ENCODE measurements around the gene SS18L1.

SS18L1 gene

DNA sequence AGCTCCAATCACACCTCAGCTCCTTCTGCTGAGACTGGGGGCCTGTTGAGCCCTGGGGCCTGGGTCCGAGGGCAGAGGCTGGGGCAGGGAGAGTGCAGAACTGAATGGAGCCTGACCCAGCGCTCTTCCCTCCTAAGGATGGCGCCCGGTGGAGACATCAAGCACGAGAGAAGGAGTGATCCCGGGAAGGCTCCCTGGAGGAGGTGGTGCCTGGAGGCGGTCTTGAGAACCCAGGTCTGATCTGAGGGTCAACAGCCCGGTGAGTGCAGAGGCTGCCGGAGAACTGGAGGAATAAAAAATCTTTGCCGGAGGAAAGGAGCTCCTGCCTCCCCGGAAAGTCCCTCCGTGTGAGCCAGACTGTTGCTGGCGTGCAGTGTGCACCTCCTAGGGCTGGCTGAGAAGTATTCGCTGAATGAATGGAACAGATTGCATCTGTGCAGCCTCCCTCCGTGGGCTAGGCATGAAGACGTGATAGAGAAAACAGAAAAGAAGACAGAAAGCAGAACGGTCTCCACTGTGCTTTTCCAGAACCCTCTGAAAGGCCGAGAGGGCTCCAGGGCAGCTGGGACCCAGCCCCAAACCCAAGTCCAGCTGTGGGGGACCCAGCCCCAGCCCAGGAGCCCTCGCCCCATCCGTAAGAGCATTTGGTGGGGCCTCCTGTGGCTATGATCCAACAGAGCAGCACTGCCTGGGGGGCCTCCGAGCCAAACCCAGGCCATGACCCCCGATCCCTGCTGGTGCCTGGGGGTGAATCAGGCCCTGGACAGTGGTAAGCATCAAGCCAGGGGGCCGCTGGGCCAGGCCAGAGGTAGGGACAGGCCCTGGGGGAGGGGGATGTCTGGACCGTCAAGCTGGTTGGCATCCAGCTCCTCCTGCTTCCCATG lies 83.4 kb downstream of the SS18L1 start:
- DNase-seq (ENCODE audit: low spot score) = no peak

DNA sequence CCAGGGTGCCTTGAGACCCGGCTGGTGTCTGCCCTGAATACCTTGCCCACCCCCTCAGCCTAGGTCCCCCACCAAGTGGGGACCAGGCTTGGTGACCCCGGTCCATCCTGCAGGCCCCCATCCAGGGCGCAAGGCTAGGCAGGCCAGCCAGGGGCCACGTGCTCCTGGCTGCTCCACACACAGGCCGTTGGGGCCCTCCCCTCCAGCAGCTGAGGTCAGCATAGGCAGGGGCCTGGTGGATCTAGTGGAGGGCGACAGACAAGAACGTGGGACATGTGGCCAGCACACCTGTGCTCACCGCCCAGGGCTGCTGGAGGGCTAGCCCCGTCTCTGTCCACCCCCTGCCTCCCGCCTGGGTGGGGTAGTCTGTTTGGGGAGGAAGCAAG lies 84.0 kb downstream of the SS18L1 start:
- DNase-seq (ENCODE audit: low spot score) = no peak

DNA sequence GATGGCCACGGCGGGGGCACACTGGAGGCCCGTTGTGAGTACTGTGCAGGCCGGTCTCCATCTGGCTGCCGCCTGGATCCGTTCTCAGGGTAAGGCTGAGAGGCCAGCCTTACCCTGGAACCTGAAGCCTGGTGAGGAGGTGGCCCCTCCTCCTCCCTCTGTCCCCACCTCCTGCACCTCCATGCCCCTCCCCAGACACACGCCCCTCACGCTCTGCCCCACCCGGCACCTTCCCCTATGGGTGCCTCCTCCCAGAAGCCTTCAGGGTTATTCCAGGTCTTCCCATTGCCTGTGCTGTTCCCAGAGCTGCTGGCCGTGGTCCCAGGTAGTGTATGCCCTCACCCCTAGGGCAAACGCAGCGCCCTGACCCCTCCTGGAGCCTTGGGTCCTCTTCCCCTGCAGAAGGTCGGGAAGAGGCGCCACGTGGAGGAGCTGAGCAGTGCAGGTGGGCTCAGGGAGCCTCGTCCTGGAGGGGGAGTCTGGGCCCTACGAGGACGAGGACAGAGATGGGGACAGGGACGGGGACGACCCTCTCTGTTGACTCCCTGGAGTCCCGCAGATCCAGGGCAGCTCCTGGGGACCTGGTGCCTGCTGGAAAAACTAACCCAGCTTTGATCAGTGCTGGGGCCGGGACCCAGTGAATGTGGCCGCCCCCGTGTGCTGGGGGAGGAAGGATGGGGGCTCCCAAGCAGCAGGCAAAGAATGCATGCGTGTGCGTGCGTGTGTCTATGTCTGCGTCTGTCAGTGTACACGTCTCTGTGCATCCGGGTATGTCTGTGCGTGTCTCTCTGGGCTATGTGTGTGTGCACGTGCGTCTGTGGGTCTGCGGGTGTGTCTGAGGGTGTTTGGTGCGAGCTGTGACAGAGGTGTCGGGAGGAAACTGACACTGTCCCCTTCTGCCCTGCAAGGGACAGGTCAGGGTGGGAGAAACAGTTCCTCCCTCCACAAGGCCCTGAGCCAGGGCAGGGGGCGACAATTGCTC lies 84.7 kb downstream of the SS18L1 start:
- DNase-seq (ENCODE audit: low spot score) = no peak

DNA sequence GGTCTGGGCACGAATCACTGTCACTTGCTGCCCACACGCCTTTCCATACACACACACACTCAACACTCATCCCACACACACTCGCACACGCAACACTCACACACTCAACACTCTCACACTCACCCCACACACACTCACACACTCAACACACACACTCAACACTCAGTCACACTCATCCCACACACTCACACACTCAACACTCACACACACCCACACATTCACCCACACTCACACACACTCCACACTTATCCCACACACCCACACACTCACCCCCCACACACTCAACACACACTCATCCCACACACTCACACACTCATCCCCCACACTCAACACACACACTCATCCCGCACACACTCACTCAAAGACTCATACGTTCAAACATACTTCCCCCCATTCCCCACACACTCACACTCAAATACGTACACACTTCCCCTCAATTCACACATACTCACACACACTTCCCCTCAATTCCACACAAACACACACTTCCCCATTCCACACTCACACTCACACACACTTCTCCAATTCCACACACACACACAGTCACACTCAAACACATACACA lies 85.5 kb downstream of the SS18L1 start:
- DNase-seq (ENCODE audit: low spot score) = no peak

DNA sequence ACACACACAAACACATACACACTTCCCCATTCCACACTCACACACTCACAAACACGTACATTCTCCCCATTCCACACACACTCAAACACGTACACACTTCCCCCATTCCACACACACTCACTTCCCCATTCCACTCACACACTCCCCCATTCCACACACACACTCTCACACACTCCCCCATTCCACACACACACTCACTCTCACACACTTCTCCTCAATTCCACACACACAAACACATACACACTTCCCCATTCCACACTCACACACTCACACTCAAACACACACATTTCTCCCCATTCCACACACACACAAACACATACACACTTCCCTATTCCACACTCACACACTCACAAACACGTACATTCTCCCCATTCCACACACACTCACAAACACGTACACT lies 86.1 kb downstream of the SS18L1 start:
- DNase-seq (ENCODE audit: low spot score) = no peak

DNA sequence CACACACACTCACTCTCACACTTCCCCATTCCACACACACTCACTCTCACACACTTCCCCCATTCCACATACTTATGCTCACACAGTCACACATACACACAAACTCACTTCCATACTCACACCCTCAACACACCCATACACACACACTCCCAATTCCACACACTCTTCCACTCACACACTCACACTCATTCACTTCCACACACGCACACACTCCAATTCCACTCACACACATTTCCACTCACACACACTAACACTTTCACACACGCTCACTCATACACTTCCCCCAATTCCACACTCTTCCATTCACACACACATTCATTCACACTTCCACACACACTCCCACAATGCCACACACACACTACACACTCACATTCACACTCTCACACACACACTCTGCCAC lies 86.7 kb downstream of the SS18L1 start:
- DNase-seq (ENCODE audit: low spot score) = no peak

DNA sequence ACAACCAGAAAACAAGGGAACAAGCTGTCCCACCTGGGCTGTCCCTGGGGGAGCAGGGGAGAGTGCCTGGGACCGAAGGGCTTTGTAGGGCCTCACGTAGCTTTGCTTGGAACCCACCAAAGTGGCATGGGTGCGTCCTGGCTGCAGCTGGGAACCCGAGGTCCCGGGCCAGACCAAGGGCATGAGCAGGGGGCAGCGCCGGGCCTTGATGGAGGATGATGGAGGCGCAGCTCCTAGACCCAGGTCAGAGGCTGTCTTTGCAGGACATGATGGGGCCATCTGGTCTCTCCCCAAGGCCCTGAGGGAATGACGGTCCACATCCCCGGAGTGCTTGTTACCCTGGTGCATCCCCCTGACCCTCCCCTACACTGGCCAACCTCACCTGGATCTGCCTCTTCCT lies 87.1 kb downstream of the SS18L1 start:
- no peak for DNase-seq (ENCODE audit: low spot score)

DNA sequence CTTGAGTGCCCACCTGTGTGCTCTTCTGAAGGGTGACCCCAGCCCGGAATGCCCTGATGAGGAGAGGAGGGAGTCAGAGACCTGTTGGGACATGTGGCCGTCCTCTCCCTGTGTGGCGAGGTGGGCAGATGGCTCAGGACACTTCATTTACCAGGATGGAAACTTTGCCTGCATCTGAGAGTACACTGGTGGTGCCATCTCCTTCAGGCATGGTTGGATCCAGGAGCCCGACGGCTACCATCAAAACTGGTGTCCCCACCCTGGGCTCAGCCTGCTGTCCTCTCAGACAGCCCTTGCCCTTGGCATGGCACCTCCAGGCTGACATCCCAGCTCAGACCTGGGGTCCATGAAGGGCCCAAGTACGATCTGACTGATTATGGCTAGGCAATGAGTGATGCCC lies 87.7 kb downstream of the SS18L1 start:
- DNase-seq (ENCODE audit: low spot score) = no peak

Data from RKO (cell line).